WTC11 (cell line): ENCODE data around the gene FRMD8. TPM values are rescaled to one million over a fixed set of nuclear protein-coding genes. Genes with fewer than 3 reads are reported as not detected.

ENCODE experiments used
- ATAC-seq: fragments of 200-7000 bp; cut with Tn5 transposase; 2 replicates; pipeline ENCODE4 v1.10.0; 2021; ENCODE audit warnings: mild to moderate bottlenecking, moderate library complexity
- CTCF ChIA-PET: fragments of 300-600 bp; sonication (Branson Sonifier 250); formaldehyde crosslinking; loops from one replicate; lab custom pipeline; 2021; ENCODE audit warnings: antibody characterized with exemption; lab: Charles Lee
- POLR2A ChIA-PET: fragments of 350-600 bp; sonication (Branson Sonifier 250); formaldehyde crosslinking; loops from one replicate; lab custom pipeline; 2021; ENCODE audit warnings: antibody characterized with exemption; lab: Charles Lee
- DNase-seq: peaks from one replicate; pipeline ENCODE4 v3.0.0; 2021; ENCODE audit warnings: low spot score
- H3K27ac Mint-ChIP-seq: 2 replicates; pipeline ENCODE4 v1.8.0; 2021; ENCODE audit warnings: mixed read lengths
- H3K27me3 Mint-ChIP-seq: 2 replicates; pipeline ENCODE4 v1.8.0; 2021; ENCODE audit warnings: low read depth, mild to moderate bottlenecking, moderate library complexity, mixed read lengths
- H3K36me3 Mint-ChIP-seq: 2 replicates; pipeline ENCODE4 v1.8.0; 2021; ENCODE audit warnings: mixed read lengths
- H3K4me1 Mint-ChIP-seq: 2 replicates; pipeline ENCODE4 v1.8.0; 2022; ENCODE audit warnings: mixed read lengths
- H3K4me3 Mint-ChIP-seq: 2 replicates; pipeline ENCODE4 v1.8.0; 2021; ENCODE audit warnings: mild to moderate bottlenecking, moderate library complexity, mixed read lengths
- H3K9me3 Mint-ChIP-seq: 2 replicates; pipeline ENCODE4 v1.8.0; 2021; ENCODE audit warnings: mixed read lengths
- ATF1 ChIP-seq: sonication (generic); formaldehyde crosslinking; IDR thresholded peaks from 2 replicates; pipeline ENCODE4 v1.8.1; 2023; ENCODE audit warnings: mild to moderate bottlenecking, moderate library complexity, missing genetic modification reagents
- CBFB ChIP-seq: sonication (generic); formaldehyde crosslinking; IDR thresholded peaks from 2 replicates; pipeline ENCODE4 v1.8.1; 2022; ENCODE audit warnings: mild to moderate bottlenecking, low read depth, missing genetic modification reagents
- CREB1 ChIP-seq: sonication (generic); formaldehyde crosslinking; IDR thresholded peaks from 2 replicates; pipeline ENCODE4 v1.8.0; 2023; ENCODE audit warnings: mild to moderate bottlenecking, missing genetic modification reagents
- ETV6 ChIP-seq: sonication (generic); formaldehyde crosslinking; IDR thresholded peaks from 2 replicates; pipeline ENCODE4 v1.8.1; 2022; ENCODE audit warnings: mild to moderate bottlenecking, missing genetic modification reagents
- IRF2 ChIP-seq: sonication (generic); formaldehyde crosslinking; IDR thresholded peaks from 2 replicates; pipeline ENCODE4 v1.8.0; 2022; ENCODE audit warnings: low read depth, missing genetic modification reagents, borderline replicate concordance
- MXD4 ChIP-seq: fragments of 250-450 bp; sonication (Bioruptor Pico); IDR thresholded peaks from 2 replicates; pipeline ENCODE4 v1.8.0; 2021; ENCODE audit warnings: mild to moderate bottlenecking, moderate library complexity, borderline replicate concordance
- ZBTB21 ChIP-seq: sonication (generic); formaldehyde crosslinking; IDR thresholded peaks from 2 replicates; pipeline ENCODE4 v1.8.1; 2023; ENCODE audit warnings: mild to moderate bottlenecking, missing genetic modification reagents, borderline replicate concordance
- ZNF263 ChIP-seq: sonication (generic); formaldehyde crosslinking; IDR thresholded peaks from 2 replicates; pipeline ENCODE4 v1.8.1; 2022; ENCODE audit warnings: low read depth, mild to moderate bottlenecking, moderate library complexity, missing genetic modification reagents
- total RNA-seq: library from RNA; stranded (reverse); gene quantifications from 3 replicates; pipeline ENCODE4 v1.2.3, GENCODE V29; 2021
- TF ChIP-seq, protein P1 (sequence below): sonication (generic); formaldehyde crosslinking; IDR thresholded peaks from 2 replicates; pipeline ENCODE4 v1.8.0; 2022; ENCODE audit warnings: mild to moderate bottlenecking, missing genetic modification reagents
- TF ChIP-seq, protein P2 (sequence below): fragments of 250-450 bp; sonication (Bioruptor Pico); IDR thresholded peaks from 2 replicates; pipeline ENCODE4 v1.9.0; 2021; ENCODE audit warnings: mild to moderate bottlenecking
- TF ChIP-seq, protein P3 (sequence below): sonication (generic); formaldehyde crosslinking; conservative IDR thresholded peaks from 2 replicates; pipeline ENCODE4 v1.8.1; 2023; ENCODE audit warnings: mild to moderate bottlenecking, low read depth, missing genetic modification reagents, moderate library complexity
- TF ChIP-seq, protein P4 (sequence below): sonication (generic); formaldehyde crosslinking; IDR thresholded peaks from 2 replicates; pipeline ENCODE4 v1.8.1; 2023; ENCODE audit warnings: mild to moderate bottlenecking, missing genetic modification reagents, borderline replicate concordance
- TF ChIP-seq, protein P5 (sequence below): fragments of 250-450 bp; sonication (Bioruptor Pico); IDR thresholded peaks from 2 replicates; pipeline ENCODE4 v1.9.0; 2021; ENCODE audit warnings: mild to moderate bottlenecking
- TF ChIP-seq, protein P6 (sequence below): sonication (generic); formaldehyde crosslinking; IDR thresholded peaks from 2 replicates; pipeline ENCODE4 v1.8.0; 2023; ENCODE audit warnings: missing genetic modification reagents
- TF ChIP-seq, protein P7 (sequence below): sonication (generic); formaldehyde crosslinking; IDR thresholded peaks from 2 replicates; pipeline ENCODE4 v1.8.0; 2022; ENCODE audit warnings: mild to moderate bottlenecking, missing genetic modification reagents
- TF ChIP-seq, protein P8 (sequence below): sonication (generic); formaldehyde crosslinking; IDR thresholded peaks from 2 replicates; pipeline ENCODE4 v1.8.1; 2023; ENCODE audit warnings: mild to moderate bottlenecking, missing genetic modification reagents

The FRMD8 gene
- total RNA-seq, 1 experiment from 2014 or later = 23.7 TPM

DNA sequence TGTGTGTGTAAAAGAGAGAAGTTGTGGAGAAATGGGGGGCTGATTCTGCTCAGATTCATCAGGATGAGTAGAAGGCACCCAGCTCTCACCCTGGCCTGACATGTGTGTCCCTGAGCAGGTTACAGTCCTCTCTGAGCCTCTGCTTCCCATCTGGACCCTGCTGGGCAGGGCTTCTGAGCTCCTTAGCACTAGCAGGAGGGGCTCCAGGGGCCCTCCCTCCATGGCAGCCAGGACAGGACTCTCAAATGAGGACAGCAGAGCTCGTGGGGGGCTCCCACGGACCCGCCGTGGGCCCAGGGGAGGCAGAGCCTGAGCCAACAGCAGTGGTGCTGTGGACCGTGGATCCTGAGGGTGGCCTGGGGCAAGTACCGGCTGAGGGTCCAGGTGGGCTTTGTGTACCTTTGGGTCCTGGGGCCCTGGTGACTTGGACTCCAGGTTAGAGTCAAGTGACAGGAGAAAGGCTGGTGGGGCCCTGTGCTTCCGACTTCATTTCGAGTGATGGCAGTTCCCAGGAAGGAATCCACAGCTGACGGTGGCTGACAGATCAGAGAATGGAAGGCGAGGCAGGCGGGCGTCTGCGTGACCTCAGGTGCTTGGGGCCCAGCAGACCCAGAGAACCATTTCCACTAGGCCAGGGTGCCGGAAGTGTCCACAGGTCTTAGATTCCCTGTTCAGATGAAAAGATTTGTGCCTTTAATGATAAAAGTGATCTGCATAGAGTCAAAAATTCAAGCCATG, 58.0 kb downstream of the FRMD8 start (continued):
- TF ChIP-seq, protein P1, sequence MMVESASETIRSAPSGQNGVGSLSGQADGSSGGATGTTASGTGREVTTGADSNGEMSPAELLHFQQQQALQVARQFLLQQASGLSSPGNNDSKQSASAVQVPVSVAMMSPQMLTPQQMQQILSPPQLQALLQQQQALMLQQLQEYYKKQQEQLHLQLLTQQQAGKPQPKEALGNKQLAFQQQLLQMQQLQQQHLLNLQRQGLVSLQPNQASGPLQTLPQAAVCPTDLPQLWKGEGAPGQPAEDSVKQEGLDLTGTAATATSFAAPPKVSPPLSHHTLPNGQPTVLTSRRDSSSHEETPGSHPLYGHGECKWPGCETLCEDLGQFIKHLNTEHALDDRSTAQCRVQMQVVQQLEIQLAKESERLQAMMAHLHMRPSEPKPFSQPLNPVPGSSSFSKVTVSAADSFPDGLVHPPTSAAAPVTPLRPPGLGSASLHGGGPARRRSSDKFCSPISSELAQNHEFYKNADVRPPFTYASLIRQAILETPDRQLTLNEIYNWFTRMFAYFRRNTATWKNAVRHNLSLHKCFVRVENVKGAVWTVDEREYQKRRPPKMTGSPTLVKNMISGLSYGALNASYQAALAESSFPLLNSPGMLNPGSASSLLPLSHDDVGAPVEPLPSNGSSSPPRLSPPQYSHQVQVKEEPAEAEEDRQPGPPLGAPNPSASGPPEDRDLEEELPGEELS (CRISPR knock-in tag) = no peak
- TF ChIP-seq IRF2 (no peak), ZBTB21 (CRISPR knock-in tag) (no peak)

DNA sequence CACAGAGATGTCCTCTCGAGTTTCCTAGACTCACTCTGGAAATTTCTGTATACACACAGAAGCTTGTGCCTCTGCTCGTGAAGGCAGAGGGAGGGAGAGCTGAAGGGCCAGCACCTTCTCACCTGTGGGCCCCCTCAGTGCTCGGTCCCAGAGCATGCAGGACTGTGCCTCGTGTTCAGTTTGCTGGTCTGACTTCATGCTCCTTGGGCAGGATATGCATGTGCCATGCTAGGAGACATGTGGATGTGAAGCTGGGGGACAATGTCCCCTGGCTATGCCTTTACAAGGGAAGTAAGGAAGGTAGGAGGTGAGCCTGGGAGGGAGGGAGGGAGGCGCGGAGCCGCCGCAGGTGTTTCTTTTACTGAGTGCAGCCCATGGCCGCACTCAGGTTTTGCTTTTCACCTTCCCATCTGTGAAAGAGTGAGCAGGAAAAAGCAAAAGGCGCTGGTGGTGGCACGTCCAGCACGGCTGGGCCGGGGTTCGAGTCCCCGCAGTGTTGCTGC, 58.7 kb downstream of the FRMD8 start:
- peak overlapping the region; percentile 87 for H3K27ac Mint-ChIP-seq
- ChIA-PET CTCF (interaction anchor here (0.8 to 2.5 kb wide), 3 partner anchors 10 to 26 kb away, joined by 3 to 7 read pairs (median 3); no protein-coding TSS in a partner anchor), POLR2A (interaction anchor here (0.8 kb wide), 1 partner anchor 55 kb away, joined by 3 read pairs; no protein-coding TSS in a partner anchor)
- H3K4me3 Mint-ChIP-seq = no peak overlapping the region
- peaks cover 13% of the 10 kb centered on the region for H3K4me1 Mint-ChIP-seq
- peaks cover 2% of the 10 kb centered on the region for H3K27me3 Mint-ChIP-seq
- no peak for ATAC-seq
- H3K9me3 Mint-ChIP-seq = peaks cover 3% of the 10 kb centered on the region
- no peak for DNase-seq
- 0 out of 2 replicates have a peak, but pooled peaks cover 2% of the 10 kb centered on the region for H3K36me3 Mint-ChIP-seq
- TF ChIP-seq MXD4 (CRISPR knock-in tag) = no peak
- TF ChIP-seq ZBTB21 (CRISPR knock-in tag) = no peak
- no peak for TF ChIP-seq ETV6 (CRISPR knock-in tag)
- TF ChIP-seq CBFB (CRISPR knock-in tag) = no peak
- TF ChIP-seq, protein P2, sequence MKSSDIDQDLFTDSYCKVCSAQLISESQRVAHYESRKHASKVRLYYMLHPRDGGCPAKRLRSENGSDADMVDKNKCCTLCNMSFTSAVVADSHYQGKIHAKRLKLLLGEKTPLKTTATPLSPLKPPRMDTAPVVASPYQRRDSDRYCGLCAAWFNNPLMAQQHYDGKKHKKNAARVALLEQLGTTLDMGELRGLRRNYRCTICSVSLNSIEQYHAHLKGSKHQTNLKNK (CRISPR knock-in tag) = no peak
- TF ChIP-seq, protein P3, sequence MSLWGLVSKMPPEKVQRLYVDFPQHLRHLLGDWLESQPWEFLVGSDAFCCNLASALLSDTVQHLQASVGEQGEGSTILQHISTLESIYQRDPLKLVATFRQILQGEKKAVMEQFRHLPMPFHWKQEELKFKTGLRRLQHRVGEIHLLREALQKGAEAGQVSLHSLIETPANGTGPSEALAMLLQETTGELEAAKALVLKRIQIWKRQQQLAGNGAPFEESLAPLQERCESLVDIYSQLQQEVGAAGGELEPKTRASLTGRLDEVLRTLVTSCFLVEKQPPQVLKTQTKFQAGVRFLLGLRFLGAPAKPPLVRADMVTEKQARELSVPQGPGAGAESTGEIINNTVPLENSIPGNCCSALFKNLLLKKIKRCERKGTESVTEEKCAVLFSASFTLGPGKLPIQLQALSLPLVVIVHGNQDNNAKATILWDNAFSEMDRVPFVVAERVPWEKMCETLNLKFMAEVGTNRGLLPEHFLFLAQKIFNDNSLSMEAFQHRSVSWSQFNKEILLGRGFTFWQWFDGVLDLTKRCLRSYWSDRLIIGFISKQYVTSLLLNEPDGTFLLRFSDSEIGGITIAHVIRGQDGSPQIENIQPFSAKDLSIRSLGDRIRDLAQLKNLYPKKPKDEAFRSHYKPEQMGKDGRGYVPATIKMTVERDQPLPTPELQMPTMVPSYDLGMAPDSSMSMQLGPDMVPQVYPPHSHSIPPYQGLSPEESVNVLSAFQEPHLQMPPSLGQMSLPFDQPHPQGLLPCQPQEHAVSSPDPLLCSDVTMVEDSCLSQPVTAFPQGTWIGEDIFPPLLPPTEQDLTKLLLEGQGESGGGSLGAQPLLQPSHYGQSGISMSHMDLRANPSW (CRISPR knock-in tag) = no peak
- TF ChIP-seq CREB1 = no peak
- TF ChIP-seq, protein P4, sequence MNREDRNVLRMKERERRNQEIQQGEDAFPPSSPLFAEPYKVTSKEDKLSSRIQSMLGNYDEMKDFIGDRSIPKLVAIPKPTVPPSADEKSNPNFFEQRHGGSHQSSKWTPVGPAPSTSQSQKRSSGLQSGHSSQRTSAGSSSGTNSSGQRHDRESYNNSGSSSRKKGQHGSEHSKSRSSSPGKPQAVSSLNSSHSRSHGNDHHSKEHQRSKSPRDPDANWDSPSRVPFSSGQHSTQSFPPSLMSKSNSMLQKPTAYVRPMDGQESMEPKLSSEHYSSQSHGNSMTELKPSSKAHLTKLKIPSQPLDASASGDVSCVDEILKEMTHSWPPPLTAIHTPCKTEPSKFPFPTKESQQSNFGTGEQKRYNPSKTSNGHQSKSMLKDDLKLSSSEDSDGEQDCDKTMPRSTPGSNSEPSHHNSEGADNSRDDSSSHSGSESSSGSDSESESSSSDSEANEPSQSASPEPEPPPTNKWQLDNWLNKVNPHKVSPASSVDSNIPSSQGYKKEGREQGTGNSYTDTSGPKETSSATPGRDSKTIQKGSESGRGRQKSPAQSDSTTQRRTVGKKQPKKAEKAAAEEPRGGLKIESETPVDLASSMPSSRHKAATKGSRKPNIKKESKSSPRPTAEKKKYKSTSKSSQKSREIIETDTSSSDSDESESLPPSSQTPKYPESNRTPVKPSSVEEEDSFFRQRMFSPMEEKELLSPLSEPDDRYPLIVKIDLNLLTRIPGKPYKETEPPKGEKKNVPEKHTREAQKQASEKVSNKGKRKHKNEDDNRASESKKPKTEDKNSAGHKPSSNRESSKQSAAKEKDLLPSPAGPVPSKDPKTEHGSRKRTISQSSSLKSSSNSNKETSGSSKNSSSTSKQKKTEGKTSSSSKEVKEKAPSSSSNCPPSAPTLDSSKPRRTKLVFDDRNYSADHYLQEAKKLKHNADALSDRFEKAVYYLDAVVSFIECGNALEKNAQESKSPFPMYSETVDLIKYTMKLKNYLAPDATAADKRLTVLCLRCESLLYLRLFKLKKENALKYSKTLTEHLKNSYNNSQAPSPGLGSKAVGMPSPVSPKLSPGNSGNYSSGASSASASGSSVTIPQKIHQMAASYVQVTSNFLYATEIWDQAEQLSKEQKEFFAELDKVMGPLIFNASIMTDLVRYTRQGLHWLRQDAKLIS (CRISPR knock-in tag) = no peak
- TF ChIP-seq, protein P5, sequence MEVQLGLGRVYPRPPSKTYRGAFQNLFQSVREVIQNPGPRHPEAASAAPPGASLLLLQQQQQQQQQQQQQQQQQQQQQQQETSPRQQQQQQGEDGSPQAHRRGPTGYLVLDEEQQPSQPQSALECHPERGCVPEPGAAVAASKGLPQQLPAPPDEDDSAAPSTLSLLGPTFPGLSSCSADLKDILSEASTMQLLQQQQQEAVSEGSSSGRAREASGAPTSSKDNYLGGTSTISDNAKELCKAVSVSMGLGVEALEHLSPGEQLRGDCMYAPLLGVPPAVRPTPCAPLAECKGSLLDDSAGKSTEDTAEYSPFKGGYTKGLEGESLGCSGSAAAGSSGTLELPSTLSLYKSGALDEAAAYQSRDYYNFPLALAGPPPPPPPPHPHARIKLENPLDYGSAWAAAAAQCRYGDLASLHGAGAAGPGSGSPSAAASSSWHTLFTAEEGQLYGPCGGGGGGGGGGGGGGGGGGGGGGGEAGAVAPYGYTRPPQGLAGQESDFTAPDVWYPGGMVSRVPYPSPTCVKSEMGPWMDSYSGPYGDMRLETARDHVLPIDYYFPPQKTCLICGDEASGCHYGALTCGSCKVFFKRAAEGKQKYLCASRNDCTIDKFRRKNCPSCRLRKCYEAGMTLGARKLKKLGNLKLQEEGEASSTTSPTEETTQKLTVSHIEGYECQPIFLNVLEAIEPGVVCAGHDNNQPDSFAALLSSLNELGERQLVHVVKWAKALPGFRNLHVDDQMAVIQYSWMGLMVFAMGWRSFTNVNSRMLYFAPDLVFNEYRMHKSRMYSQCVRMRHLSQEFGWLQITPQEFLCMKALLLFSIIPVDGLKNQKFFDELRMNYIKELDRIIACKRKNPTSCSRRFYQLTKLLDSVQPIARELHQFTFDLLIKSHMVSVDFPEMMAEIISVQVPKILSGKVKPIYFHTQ = no peak
- no peak for TF ChIP-seq ZNF263
- TF ChIP-seq, protein P6, sequence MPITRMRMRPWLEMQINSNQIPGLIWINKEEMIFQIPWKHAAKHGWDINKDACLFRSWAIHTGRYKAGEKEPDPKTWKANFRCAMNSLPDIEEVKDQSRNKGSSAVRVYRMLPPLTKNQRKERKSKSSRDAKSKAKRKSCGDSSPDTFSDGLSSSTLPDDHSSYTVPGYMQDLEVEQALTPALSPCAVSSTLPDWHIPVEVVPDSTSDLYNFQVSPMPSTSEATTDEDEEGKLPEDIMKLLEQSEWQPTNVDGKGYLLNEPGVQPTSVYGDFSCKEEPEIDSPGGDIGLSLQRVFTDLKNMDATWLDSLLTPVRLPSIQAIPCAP = no peak
- TF ChIP-seq, protein P7, sequence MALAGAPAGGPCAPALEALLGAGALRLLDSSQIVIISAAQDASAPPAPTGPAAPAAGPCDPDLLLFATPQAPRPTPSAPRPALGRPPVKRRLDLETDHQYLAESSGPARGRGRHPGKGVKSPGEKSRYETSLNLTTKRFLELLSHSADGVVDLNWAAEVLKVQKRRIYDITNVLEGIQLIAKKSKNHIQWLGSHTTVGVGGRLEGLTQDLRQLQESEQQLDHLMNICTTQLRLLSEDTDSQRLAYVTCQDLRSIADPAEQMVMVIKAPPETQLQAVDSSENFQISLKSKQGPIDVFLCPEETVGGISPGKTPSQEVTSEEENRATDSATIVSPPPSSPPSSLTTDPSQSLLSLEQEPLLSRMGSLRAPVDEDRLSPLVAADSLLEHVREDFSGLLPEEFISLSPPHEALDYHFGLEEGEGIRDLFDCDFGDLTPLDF (CRISPR knock-in tag) = no peak
- TF ChIP-seq ATF1 (CRISPR knock-in tag) = no peak
- TF ChIP-seq, protein P8, sequence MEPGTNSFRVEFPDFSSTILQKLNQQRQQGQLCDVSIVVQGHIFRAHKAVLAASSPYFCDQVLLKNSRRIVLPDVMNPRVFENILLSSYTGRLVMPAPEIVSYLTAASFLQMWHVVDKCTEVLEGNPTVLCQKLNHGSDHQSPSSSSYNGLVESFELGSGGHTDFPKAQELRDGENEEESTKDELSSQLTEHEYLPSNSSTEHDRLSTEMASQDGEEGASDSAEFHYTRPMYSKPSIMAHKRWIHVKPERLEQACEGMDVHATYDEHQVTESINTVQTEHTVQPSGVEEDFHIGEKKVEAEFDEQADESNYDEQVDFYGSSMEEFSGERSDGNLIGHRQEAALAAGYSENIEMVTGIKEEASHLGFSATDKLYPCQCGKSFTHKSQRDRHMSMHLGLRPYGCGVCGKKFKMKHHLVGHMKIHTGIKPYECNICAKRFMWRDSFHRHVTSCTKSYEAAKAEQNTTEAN (CRISPR knock-in tag) = no peak
